Large intestine (tissue), 1 donor: Measurements from ENCODE around the gene NTNG1. TPM values are rescaled to one million over a fixed set of nuclear protein-coding genes. Genes with fewer than 3 reads are reported as not detected.

Experiments used
- polyA plus RNA-seq: library from polyadenylated mRNA; unstranded; fragments of 120-200 nt; gene quantifications from one replicate; pipeline ENCODE4 v1.2.1, GENCODE V29; 2013

NTNG1 gene
- polyA plus RNA-seq, 1 donor: 4.9 TPM

Other genes starting within 250 kb of the NTNG1 start
- gene PRMT6, start 84.4 kb upstream of the NTNG1 start, polyA plus RNA-seq: 21.7 TPM